Suppressor macrophage (primary cell): ENCODE measurements around the gene MYO3B.
"Not testable (repeated sequence)": the region's sequence is repeated elsewhere in the genome, so short reads cannot be mapped to it uniquely, and the experiment has no call there.

Source experiments
- DNase-seq, 4 experiments: peaks; one replicate each; pipeline ENCODE4 v3.0.0-alpha.2; 2020 to 2022

Gene MYO3B

DNA sequence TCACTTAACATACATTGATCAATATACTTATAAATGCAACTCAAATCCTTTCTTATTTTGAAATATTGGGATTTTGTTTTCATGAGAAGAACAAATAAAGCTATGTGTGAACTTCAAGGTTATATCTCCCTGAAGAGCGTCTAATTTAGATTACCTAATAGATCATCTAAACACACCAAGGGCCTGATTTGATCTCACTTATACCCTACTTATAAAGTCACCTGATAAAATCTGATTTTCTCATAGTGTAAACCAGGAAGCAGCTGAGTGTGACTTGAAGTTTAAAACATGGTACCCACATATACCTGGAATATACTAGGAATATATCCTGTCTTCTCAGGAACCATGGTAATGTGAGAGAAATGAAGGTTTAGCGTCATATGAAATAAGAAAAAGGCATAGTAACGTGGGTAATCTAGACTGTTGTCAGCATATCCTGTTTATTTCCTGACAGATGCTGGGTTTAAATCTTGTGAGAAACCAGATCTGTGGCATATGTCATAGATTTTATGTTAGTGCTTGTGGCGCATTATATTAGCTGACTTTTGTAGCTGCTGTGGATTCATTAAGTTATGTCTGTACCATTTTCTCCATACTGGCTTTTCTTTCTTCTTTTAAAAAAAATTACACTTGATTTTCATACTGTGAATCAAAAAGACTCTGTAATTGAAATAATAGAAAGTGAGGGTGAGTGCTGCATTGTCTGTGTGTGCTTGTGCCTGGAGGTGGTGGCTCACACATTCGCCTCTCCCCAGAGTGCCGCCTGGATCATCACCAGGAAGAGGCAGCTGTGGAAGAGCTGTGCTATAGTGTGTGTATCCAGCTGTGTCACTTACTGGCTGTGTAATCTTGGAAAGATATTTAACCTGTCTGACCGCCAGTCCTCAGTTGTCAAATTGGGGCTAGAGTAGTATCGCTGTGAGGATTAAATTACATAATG, 164.0 kb downstream of the MYO3B start:
- no peak for DNase-seq

DNA sequence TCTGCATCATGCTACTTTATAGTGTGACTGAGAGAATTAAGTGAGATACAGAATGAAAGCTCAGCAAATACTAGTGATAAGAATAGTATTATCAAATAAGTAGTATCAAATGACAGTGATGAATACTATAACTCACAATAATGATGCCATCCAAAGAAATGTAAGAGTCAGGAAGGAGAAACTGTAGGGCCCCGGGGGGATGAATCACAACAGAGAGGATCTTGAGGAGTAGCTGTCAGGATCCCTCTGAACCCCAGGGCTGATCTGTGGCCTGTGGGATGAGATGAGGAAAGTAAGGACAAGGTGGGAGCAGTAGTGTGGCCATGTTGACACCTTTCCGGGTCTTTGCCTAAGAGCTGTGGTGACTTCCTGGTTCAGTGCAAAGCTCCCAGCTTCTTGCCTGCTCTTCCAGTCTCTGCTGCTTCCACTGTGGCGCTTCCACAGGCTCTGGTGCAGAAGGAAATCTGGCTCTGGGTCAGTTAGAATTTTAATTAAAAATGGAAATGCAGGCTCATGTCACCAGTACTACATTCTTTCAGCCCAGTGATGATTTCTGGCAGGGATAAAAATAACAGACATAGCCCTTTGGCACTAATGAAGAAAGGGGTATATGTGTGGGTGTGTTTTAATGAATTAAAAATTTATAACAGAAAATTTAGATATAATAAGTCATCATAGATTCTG, 166.9 kb downstream of the MYO3B start:
- DNase-seq, result no peak

DNA sequence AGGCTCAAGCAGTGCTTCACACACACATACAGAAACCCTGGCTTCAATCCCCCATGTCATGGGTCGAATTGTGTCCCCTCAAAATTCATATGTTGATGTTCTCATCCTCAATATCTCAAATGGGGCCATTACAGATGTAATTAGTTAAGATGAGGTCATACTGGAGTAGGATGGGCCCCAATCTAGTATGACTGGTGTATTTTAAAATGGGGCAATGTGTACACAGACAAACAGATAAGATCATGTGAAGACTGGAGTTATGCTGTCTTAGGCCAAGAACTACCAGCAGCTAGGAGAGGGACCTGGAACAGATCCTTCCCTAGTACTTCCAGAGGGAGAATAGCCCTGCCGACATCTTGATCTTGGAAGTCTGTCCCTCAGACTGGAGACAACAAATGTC, 167.7 kb downstream of the MYO3B start:
- no peak for DNase-seq

DNA sequence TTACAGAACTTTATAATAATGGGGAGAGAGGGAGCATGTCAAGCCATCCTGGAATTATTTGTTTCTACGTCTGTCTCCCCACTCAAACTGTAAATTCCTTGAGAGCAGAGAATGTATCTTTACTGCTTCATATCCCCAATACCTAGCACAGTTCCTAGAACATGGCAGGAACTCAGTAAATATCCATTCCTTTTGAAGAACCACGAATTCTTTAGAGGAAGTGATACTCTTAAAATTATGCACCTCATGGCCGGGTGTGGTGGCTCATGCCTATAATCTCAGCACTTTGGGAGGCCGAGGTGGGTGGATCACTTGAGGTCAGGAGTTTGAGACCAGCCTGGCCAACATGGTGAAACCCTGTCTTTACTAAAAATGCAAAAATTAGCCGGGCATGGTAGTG, 171.3 kb downstream of the MYO3B start:
- DNase-seq, result not testable (repeated sequence)

GRCh38 chr2:170350929-170351826, 173.2 kb downstream of the MYO3B start:
- DNase-seq, result no peak

- no peak for DNase-seq
Observed at GRCh38 chr2:170353723-170354122, 175.8 kb downstream of the MYO3B start.

GRCh38 chr2:170354388-170354787, 176.4 kb downstream of the MYO3B start:
- no peak for DNase-seq

DNA sequence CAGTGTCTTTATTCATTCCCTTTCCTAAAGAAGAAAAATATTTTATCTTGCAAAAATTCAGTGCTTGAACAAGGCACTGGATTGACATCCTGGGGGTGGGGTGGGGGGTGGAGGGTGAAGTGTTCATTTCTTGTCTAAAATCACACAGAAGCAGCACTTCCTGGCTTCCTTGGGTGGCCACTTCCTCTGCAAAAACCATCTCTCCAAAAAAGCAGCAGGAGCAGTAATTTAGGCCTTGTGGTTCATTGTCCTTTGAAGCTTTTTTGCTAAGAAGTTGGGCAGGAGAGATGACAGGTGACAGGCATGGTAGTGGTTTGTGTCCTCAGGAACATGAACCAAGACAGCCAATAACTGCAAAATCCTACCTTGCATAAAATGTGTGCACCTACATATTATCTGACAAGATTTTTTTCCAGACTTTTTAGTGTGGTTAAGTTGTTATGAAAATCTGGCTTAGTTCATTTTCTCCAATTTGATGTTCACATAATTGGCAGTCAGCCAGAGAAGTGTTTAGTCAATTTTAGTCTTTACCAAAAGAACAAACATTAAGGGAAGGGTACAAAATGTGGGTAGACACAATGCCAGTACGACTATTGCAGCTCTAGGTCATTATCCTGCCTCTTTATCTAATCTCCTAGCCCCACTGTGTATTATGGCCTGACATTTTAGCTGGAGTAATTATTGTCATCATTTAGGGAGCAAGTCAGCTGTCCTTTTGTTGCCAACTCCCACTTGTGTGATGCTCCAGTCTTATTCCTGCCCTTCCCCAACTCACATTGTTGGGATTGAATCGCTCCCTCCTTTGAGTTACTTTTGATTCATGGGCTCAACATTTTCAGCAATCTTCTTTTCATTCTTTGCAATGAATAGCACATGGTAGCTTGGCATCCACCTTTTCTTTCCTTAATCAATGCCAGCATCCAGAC, 177.2 kb downstream of the MYO3B start:
- no peak for DNase-seq

DNA sequence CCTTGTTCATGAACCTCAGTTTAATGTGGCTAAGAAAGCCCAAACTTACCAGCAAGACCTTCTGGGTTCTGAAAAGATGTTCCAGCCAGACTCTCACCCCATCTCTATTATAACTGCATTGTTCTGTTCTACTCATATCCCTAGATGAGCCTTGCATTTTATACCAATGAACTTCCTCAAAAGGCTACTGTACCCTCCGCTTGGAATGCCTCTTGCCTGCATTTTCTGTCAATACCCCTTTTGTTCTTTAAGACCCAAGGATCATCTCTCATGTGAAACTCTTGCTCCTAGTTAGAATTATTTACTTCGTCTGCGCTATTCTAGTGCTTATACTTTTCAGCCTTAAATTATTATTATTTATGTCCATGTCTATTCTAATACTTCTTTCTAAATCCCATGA, 181.5 kb downstream of the MYO3B start:
- DNase-seq, result no peak

DNA sequence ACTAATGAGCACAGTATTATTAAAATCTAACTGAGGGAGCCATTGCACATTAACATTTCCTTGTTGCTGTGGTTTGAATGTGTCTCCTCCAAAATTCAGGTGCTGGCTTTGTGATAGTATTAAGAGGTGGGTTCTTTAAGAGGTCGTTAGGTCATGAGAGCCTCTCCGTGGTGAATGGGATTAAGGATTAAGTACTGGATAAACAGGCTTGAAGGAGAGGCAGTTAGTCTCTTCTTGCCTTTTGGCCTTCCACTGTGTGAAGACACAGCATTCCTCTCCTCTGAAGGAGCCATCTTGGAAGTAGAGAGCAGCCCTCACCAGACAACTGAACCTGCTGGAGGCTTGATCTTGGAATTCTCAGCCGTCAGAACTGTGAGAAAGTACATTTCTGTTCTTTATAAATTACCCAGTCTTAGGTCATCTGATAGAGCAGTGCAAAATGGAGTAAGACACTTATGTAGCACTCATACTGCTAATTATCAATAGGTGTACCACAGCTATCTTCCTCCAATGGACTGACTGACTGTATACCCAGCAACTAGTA, 182.7 kb downstream of the MYO3B start:
- no peak for DNase-seq

DNA sequence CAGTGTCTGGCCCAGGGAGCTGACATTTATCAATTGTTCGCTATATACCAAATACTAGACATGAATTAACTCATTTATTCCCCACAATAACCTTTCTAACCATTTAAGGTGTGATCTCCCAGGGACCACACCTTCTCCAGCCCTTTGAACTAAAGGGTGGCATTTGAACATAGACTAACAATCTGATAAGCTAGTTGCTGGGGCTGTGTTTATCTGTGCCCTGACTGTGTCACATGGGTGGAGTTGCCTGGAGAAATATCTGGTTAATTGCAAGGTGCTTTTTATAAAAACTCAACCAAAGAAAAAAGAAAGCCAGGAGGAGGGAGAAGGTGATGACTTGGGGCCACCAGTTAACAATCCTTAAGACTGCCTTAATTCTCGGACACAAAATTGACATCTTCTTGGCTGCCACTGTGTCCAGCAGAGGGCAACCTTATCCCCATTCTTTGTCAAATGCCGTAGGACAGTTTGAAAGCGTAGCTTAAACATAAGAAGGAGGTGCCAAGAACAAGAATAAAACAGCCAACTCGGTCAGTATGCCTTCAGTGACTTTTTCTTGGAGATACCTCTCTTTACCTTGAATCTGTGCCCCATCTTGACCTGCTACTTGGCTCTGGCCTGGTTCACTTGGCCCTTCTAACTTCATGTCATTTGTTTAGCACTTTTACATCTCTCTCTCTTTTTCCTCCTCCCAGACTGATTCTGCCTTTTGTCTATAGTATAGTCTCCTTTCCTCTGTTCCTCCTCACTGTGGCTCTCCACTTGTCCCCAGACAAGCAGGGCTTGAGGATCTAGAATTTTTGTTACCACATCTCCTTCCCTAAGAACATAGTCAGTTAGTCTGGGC, 183.4 kb downstream of the MYO3B start:
- DNase-seq, result peak; percentile 49 to 71 (median 63)

GRCh38 chr2:170362313-170362870, 184.4 kb downstream of the MYO3B start:
- DNase-seq, result no peak

- peak in 2 of 4 experiments; percentile 11 to 21 for DNase-seq
Observed at GRCh38 chr2:170362871-170363631, 185.1 kb downstream of the MYO3B start.

DNA sequence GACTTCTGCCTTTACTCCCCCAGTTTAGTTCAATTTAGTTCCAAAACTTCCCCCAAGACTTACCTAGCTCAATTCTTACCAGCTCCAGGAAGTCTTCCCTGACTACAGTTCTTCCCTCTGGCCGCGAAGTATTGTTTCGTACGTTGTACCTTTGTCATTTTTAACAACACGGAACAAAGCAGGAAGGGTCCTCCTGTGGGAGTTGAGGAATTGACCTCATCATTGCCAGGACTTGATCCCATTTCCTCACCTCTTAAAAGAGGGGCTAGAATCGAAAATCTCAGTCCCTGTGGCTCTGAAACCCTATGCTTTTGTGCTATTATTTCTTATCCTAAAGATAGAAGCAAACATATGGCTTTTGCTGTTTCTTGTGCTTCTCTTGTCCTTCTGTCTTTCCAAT, 187.1 kb downstream of the MYO3B start:
- no peak for DNase-seq

DNA sequence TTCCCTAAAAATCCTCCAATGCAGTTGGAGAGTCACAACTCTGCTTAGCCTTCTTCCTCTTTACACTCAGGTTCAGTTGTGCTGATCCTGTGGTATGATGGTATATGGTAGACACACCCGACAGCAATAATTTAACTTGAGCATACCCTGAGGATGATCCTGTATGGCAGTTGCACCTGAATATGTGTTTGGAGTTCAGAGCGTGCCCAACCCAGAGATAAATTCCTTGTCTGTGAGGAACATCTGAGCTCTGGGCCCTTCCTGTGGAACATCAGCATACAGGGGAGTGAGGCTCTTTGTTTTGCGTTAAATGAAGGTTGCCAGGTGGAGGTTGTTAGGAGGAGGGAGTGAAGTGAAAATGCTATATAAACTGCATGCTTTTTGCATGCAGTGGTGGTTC, 187.7 kb downstream of the MYO3B start:
- no peak for DNase-seq

DNA sequence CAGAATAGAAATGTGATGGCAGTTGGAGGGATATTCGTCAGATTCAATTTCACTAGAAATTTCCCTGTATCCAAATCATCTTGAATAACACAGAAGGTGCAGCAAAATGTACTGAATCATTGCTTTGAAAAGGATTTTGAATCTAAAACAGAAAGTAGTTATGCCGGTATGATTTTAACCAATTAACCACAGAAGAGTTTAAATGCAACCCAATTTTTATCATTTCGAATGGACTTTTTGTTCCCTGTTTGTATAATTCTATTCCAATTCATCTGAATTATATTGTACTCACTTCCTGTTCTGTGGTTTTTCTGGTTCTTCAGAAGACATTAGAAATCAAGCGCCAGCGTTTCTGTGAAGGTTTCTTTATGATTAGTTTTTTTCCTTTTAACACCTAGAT, 190.4 kb downstream of the MYO3B start:
- peak in 2 of 4 experiments; percentile 15 to 30 for DNase-seq

- no peak for DNase-seq
Observed at GRCh38 chr2:170369228-170369627, 191.3 kb downstream of the MYO3B start.

- DNase-seq, result peak in 2 of 4 experiments; percentile 18 to 33
Observed at GRCh38 chr2:170369894-170370293, 191.9 kb downstream of the MYO3B start.
